ENCODE results near the gene MAP2K1. TPM values are rescaled to one million over a fixed set of nuclear protein-coding genes. Genes with fewer than 3 reads are reported as not detected.

The MAP2K1 gene
- total and polyA plus RNA-seq, 9 of the 15 experiments (the other 6 are each of a cell fraction or from before 2014, with no cell fraction given) = 7.5 to 58.3 (median 30.0) TPM

DNA sequence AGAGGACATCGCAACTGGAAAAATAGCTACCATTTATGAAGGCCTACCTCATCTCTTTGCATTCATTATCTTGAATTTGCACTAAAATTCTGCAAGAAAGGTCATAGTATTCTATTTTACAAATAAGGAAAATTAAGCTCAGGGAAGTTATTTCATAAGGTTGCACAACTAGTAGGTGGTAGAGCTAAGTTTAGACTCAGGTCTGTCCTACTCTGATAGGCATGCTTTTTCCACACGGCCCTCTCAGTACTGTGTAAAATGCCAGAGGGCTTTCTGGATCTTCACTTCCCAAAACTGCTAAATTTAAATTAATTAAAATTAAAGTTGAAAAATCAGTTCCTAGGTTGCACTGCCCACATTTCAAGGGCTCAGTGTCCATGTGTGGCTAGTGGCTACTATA, 18.3 kb downstream of the MAP2K1 start (continued):
- TF ChIP-seq, protein P1, sequence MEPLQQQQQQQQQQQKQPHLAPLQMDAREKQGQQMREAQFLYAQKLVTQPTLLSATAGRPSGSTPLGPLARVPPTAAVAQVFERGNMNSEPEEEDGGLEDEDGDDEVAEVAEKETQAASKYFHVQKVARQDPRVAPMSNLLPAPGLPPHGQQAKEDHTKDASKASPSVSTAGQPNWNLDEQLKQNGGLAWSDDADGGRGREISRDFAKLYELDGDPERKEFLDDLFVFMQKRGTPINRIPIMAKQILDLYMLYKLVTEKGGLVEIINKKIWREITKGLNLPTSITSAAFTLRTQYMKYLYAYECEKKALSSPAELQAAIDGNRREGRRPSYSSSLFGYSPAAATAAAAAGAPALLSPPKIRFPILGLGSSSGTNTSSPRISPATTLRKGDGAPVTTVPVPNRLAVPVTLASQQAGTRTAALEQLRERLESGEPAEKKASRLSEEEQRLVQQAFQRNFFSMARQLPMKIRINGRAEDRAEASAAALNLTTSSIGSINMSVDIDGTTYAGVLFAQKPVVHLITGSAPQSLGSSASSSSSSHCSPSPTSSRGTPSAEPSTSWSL (CRISPR knock-in tag; IDR thresholded peaks at IDR 0.05; ENCODE audit: borderline replicate concordance) = no peak
- TF ChIP-seq EZH2 (IDR thresholded peaks at IDR 0.05; ENCODE audit: borderline replicate concordance, low read depth, low read length) (no peak), TEAD2 (tag; IDR thresholded peaks at IDR 0.05) (no peak)
- TF ChIP-seq, protein P2, sequence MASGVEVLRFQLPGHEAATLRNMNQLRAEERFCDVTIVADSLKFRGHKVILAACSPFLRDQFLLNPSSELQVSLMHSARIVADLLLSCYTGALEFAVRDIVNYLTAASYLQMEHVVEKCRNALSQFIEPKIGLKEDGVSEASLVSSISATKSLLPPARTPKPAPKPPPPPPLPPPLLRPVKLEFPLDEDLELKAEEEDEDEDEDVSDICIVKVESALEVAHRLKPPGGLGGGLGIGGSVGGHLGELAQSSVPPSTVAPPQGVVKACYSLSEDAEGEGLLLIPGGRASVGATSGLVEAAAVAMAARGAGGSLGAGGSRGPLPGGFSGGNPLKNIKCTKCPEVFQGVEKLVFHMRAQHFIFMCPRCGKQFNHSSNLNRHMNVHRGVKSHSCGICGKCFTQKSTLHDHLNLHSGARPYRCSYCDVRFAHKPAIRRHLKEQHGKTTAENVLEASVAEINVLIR (CRISPR knock-in tag; IDR thresholded peaks at IDR 0.05) = no peak
- TF ChIP-seq, protein P3, sequence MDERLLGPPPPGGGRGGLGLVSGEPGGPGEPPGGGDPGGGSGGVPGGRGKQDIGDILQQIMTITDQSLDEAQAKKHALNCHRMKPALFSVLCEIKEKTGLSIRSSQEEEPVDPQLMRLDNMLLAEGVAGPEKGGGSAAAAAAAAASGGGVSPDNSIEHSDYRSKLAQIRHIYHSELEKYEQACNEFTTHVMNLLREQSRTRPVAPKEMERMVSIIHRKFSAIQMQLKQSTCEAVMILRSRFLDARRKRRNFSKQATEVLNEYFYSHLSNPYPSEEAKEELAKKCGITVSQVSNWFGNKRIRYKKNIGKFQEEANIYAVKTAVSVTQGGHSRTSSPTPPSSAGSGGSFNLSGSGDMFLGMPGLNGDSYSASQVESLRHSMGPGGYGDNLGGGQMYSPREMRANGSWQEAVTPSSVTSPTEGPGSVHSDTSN (CRISPR knock-in tag; IDR thresholded peaks at IDR 0.05; ENCODE audit: low read depth) = no peak
- TF ChIP-seq, protein P3 (tag; conservative IDR thresholded peaks at IDR 0.05; ENCODE audit: low read depth) = no peak
- TF ChIP-seq, protein P4, sequence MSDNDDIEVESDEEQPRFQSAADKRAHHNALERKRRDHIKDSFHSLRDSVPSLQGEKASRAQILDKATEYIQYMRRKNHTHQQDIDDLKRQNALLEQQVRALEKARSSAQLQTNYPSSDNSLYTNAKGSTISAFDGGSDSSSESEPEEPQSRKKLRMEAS (CRISPR knock-in tag; IDR thresholded peaks at IDR 0.05) = no peak
